HG03025 (cell line): ENCODE results near the gene FGGY.

Experiments used
- ATAC-seq: cut with Tn5 transposase; IDR thresholded peaks from one replicate; pipeline ENCODE4 v1.9.1; 2021; ENCODE audit warnings: mild to moderate bottlenecking, moderate library complexity; ENCODE audit not compliant: unreplicated experiment, low FRiP score

FGGY gene

GRCh38 chr1:59738152-59738551, 441.3 kb downstream of the FGGY start:
- no peak for ATAC-seq

GRCh38 chr1:59738591-59739015, 441.7 kb downstream of the FGGY start:
- no peak for ATAC-seq

GRCh38 chr1:59739111-59739510, 442.2 kb downstream of the FGGY start:
- ATAC-seq, result no peak

- ATAC-seq, result no peak
Measured at GRCh38 chr1:59742526-59742925, 445.6 kb downstream of the FGGY start.

GRCh38 chr1:59743324-59744091, 446.6 kb downstream of the FGGY start:
- ATAC-seq, result no peak

- ATAC-seq, result no peak
Measured at GRCh38 chr1:59747420-59748024, 450.6 kb downstream of the FGGY start.

GRCh38 chr1:59748123-59748522, 451.2 kb downstream of the FGGY start:
- ATAC-seq, result no peak

GRCh38 chr1:59750328-59751003, 453.6 kb downstream of the FGGY start:
- ATAC-seq, result no peak

- ATAC-seq, result no peak
Measured at GRCh38 chr1:59751004-59751395, 454.1 kb downstream of the FGGY start.

- ATAC-seq, result no peak
Measured at GRCh38 chr1:59751801-59752200, 454.9 kb downstream of the FGGY start.

- no peak for ATAC-seq
Measured at GRCh38 chr1:59752556-59753414, 455.9 kb downstream of the FGGY start.

GRCh38 chr1:59755069-59755685, 458.3 kb downstream of the FGGY start:
- no peak for ATAC-seq

- ATAC-seq, result no peak
Measured at GRCh38 chr1:59757197-59757747, 460.4 kb downstream of the FGGY start.

GRCh38 chr1:59759156-59759925, 462.4 kb downstream of the FGGY start:
- peak; percentile 77 for ATAC-seq

- no peak for ATAC-seq
Measured at GRCh38 chr1:59761443-59761842, 464.5 kb downstream of the FGGY start.

- ATAC-seq, result no peak
Measured at GRCh38 chr1:59763418-59763817, 466.5 kb downstream of the FGGY start.

GRCh38 chr1:59765011-59765730, 468.3 kb downstream of the FGGY start:
- no peak for ATAC-seq

- ATAC-seq, result no peak
Measured at GRCh38 chr1:59766227-59766855, 469.4 kb downstream of the FGGY start.
